PC-3 (cell line): ENCODE results near the gene MAU2. TPM values are rescaled to one million over a fixed set of nuclear protein-coding genes. Genes with fewer than 3 reads are reported as not detected.

Experiments
- ATAC-seq: fragments of 200-7000 bp; cut with Tn5 transposase; 2 replicates; pipeline ENCODE4 v1.9.1; 2020; ENCODE audit warnings: mild to moderate bottlenecking, moderate library complexity
- BruUV-seq: library from RNA; stranded (reverse); fragments of 400-500 nt; replicated peaks from 2 replicates; lab custom pipeline; 2021; lab: Mats Ljungman, UMichigan
- CTCF ChIA-PET: fragments of 300-600 bp; sonication (Branson Sonifier 250); formaldehyde crosslinking; loops from one replicate; lab custom pipeline; 2022; ENCODE audit warnings: antibody characterized with exemption; lab: Charles Lee
- POLR2A ChIA-PET: fragments of 300-600 bp; sonication (Branson Sonifier 250); formaldehyde crosslinking; loops from one replicate; lab custom pipeline; 2022; ENCODE audit warnings: antibody characterized with exemption; ENCODE audit not compliant: unreplicated experiment; lab: Charles Lee
- DNase-seq: peaks from one replicate; pipeline ENCODE4 v3.0.0-alpha.2; 2015
- H2AFZ ChIP-seq: fragments of 300-600 bp; sonication (generic); 2 replicates; pipeline ENCODE4 v1.6.0; 2016; ENCODE audit warnings: antibody characterized with exemption, low read length
- H3F3A ChIP-seq: fragments of 300-600 bp; sonication (generic); one replicate; pipeline ENCODE4 v1.6.0; 2017; ENCODE audit warnings: antibody characterized with exemption, low read length, control low read depth, mild to moderate bottlenecking; ENCODE audit not compliant: unreplicated experiment
- H3K27ac ChIP-seq: fragments of 300-600 bp; sonication (generic); 2 replicates; pipeline ENCODE4 v1.5.1; 2016; ENCODE audit warnings: mild to moderate bottlenecking, low read length
- H3K27me3 ChIP-seq: fragments of 300-600 bp; sonication (generic); 2 replicates; pipeline ENCODE4 v1.6.1; 2016; ENCODE audit warnings: low read length, mixed read lengths
- H3K36me3 ChIP-seq: fragments of 300-600 bp; sonication (generic); 2 replicates; pipeline ENCODE4 v1.6.1; 2016; ENCODE audit warnings: low read depth, mixed run types, low read length, mixed read lengths
- H3K4me1 ChIP-seq: fragments of 300-600 bp; sonication (generic); 2 replicates; pipeline ENCODE4 v1.5.1; 2016; ENCODE audit warnings: low read length; ENCODE audit not compliant: insufficient read depth
- H3K4me2 ChIP-seq: fragments of 300-600 bp; sonication (generic); 2 replicates; pipeline ENCODE4 v1.6.0; 2016; ENCODE audit warnings: low read length
- H3K4me3 ChIP-seq: fragments of 300-600 bp; sonication (generic); 2 replicates; pipeline ENCODE4 v1.5.1; 2016; ENCODE audit warnings: mild to moderate bottlenecking, low read length, mixed read lengths
- H3K79me2 ChIP-seq: fragments of 300-600 bp; sonication (generic); 2 replicates; pipeline ENCODE4 v1.6.1; 2017; ENCODE audit warnings: low read length, mixed read lengths
- H3K9ac ChIP-seq: fragments of 300-600 bp; sonication (generic); 2 replicates; pipeline ENCODE4 v1.6.0; 2016; ENCODE audit warnings: mild to moderate bottlenecking, low read length
- H3K9me2 ChIP-seq: fragments of 300-600 bp; sonication (generic); replicated peaks from 2 replicates; pipeline ENCODE4 v1.6.1; 2016; ENCODE audit warnings: mixed run types, low read length, mixed read lengths
- H3K9me3 ChIP-seq: fragments of 300-600 bp; sonication (generic); 2 replicates; pipeline ENCODE4 v1.6.1; 2016; ENCODE audit warnings: low read length, mixed read lengths
- H4K20me1 ChIP-seq: fragments of 300-600 bp; sonication (generic); 2 replicates; pipeline ENCODE4 v1.6.1; 2016; ENCODE audit warnings: low read length, mixed read lengths
- EZH2 ChIP-seq: fragments of 300-600 bp; sonication (generic); IDR thresholded peaks from one replicate; pipeline ENCODE4 v1.6.1; 2017; ENCODE audit warnings: antibody characterized with exemption, mild to moderate bottlenecking, low read length; ENCODE audit not compliant: unreplicated experiment
- EZH2phosphoT487 ChIP-seq: fragments of 300-600 bp; sonication (generic); IDR thresholded peaks from 2 replicates; pipeline ENCODE4 v1.6.1; 2018; ENCODE audit warnings: mild to moderate bottlenecking, antibody characterized with exemption, low read length, borderline replicate concordance
- intact Hi-C: fragments of 100-400 bp; cut with micrococcal nuclease; formaldehyde crosslinking; loops from 2 replicates; pipeline ENCODE4 v1.9.0; 2023
- total RNA-seq: library from RNA; depleted of rRNA; stranded (reverse); fragments of >200 nt; gene quantifications from 2 replicates; pipeline ENCODE4 v1.2.3, GENCODE V29; 2014
- TF ChIP-seq, protein P1 (sequence below): fragments of 300-600 bp; sonication (generic); conservative IDR thresholded peaks from 2 replicates; pipeline ENCODE4 v1.5.1; 2017; ENCODE audit warnings: antibody characterized with exemption, low read depth, mild to moderate bottlenecking, low read length

MAU2 gene
- total RNA-seq, 1 experiment from 2014 or later: 32.6 TPM

DNA sequence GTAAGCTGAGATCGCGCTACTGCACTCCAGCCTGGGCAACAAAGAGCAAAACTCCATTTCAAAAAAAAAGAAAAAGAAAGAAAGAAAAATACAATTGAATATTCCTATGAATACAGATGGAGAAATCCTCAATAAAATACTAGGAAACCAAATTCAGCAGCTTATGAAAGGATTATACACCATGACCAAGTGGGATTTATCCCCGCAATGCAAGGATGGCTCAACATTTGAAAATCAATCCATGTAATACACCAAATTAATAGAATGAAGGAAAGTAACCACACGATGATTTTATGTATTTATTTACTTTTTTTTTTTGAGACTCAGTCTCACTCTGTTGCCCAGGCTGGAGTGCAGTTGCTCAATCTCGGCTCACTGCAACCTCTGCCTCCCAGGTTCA is 28.0 kb upstream of the MAU2 start:
- Histone ChIP-seq H3K4me1 (no peaks in the 10 kb centered on the region), H3K9me2 (no peaks in the 10 kb centered on the region), H3K36me3 (peaks cover 26% of the 10 kb centered on the region), H3F3A (no peaks in the 10 kb centered on the region), H3K9me3 (no peaks in the 10 kb centered on the region), H3K27me3 (no peaks in the 10 kb centered on the region), H3K9ac (no peak overlapping the region), H2AFZ (no peak overlapping the region), H3K4me3 (no peak overlapping the region), H3K79me2 (no peaks in the 10 kb centered on the region), H4K20me1 (no peaks in the 10 kb centered on the region), H3K4me2 (no peak overlapping the region), H3K27ac (no peak overlapping the region)
- CTCF ChIA-PET: no interaction called here
- no TSS peak for BruUV-seq
- DNase-seq: no peak
- intact Hi-C loops: no loop called here
- no peak for ATAC-seq
- POLR2A ChIA-PET: no interaction called here
- no peak for TF ChIP-seq EZH2phosphoT487
- TF ChIP-seq EZH2: no peak
- TF ChIP-seq, protein P1, sequence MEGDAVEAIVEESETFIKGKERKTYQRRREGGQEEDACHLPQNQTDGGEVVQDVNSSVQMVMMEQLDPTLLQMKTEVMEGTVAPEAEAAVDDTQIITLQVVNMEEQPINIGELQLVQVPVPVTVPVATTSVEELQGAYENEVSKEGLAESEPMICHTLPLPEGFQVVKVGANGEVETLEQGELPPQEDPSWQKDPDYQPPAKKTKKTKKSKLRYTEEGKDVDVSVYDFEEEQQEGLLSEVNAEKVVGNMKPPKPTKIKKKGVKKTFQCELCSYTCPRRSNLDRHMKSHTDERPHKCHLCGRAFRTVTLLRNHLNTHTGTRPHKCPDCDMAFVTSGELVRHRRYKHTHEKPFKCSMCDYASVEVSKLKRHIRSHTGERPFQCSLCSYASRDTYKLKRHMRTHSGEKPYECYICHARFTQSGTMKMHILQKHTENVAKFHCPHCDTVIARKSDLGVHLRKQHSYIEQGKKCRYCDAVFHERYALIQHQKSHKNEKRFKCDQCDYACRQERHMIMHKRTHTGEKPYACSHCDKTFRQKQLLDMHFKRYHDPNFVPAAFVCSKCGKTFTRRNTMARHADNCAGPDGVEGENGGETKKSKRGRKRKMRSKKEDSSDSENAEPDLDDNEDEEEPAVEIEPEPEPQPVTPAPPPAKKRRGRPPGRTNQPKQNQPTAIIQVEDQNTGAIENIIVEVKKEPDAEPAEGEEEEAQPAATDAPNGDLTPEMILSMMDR: no peak

DNA sequence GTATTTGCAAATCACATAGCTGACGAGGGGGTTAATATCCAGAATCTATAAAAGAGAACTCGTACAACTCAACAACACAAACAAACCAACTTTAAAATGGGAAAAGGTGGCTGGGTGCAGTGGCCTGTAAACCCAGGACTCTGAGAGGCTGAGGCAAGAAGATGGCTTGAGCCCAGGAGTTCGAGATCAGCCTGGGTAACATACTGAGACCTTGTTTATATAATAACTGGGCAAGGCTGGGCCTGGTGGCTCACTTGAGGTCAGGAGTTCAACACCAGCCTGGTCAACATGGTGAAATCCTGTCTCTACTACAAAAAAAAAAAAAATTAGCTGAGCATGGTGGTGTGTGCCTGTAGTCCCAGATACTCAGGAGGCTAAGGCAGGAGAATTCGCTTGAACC is 25.7 kb upstream of the MAU2 start:
- Histone ChIP-seq H3F3A (no peaks in the 10 kb centered on the region), H3K9me2 (no peaks in the 10 kb centered on the region), H3K4me1 (no peaks in the 10 kb centered on the region), H3K4me3 (no peak overlapping the region), H3K27ac (no peak overlapping the region), H4K20me1 (no peaks in the 10 kb centered on the region), H3K36me3 (peaks cover 18% of the 10 kb centered on the region), H3K9me3 (no peaks in the 10 kb centered on the region), H3K9ac (no peak overlapping the region), H3K4me2 (no peak overlapping the region), H3K79me2 (no peaks in the 10 kb centered on the region), H3K27me3 (no peaks in the 10 kb centered on the region), H2AFZ (no peak overlapping the region)
- POLR2A ChIA-PET: no interaction called here
- BruUV-seq: no TSS peak
- CTCF ChIA-PET: no interaction called here
- TF ChIP-seq EZH2 (no peak), EZH2phosphoT487 (no peak)
- TF ChIP-seq, protein P1: no peak
- intact Hi-C loops: no loop called here
- ATAC-seq (no peak), DNase-seq (no peak)

DNA sequence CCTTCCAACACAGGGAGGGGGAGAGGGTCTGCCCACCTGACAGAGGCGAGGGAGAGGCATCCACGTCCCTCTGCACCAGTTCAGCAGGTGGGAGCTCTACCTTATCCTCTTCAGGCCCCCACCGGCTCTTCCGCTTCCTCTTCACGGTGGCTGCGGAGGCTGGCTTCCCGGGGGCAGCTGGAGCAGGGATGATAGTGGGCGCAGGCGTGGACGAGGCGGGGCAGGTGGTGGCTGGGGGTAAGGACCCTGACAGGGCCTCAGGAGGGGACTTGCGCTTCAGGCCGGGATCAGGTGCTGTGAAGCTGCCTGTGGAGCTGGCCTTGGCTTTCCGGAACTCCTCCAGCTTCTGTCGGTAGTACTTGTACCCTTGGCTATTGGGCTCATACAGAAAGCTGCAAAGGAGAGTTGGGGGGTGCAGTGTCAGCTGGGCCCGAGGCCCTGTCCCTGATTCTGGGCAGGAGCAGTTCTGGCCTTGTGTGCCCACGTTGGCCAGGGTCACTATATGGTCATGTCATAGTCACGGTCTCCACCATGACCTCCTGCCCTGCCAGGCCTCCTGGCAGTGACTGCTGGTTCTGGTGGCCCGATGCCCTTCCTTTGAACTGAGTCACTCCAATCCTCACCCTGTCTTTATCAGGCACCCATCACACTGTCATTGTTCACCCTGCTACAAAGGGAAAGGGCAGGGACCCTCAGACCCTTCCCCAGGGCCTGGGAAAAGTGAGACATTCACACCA is 23.5 kb upstream of the MAU2 start:
- no peaks in the 10 kb centered on the region for H3K9me2 ChIP-seq
- POLR2A ChIA-PET: no interaction called here
- no peaks in the 10 kb centered on the region for H3K9me3 ChIP-seq
- no peaks in the 10 kb centered on the region for H3F3A ChIP-seq
- DNase-seq (no peak), ATAC-seq (no peak)
- TF ChIP-seq EZH2 (no peak), EZH2phosphoT487 (no peak)
- TF ChIP-seq, protein P1: no peak
- H3K36me3 ChIP-seq: peaks cover 29% of the 10 kb centered on the region
- H3K27me3 ChIP-seq: no peaks in the 10 kb centered on the region
- no peak overlapping the region for H3K9ac ChIP-seq
- CTCF ChIA-PET: no interaction called here
- intact Hi-C loops: no loop called here
- H3K79me2 ChIP-seq: no peaks in the 10 kb centered on the region
- H3K4me1 ChIP-seq: no peaks in the 10 kb centered on the region
- H3K27ac ChIP-seq: no peak overlapping the region
- H2AFZ ChIP-seq: no peak overlapping the region
- H3K4me2 ChIP-seq: no peak overlapping the region
- no peak overlapping the region for H3K4me3 ChIP-seq
- H4K20me1 ChIP-seq: no peaks in the 10 kb centered on the region
- no TSS peak for BruUV-seq
